ENCODE results near the gene MPRIP. TPM values are rescaled to one million over a fixed set of nuclear protein-coding genes. Genes with fewer than 3 reads are reported as not detected.
"Not testable (repeated sequence)": the region's sequence is repeated elsewhere in the genome, so short reads cannot be mapped to it uniquely, and the experiment has no call there.

The MPRIP gene
- total RNA-seq, 1 experiment from 2014 or later = 132 TPM

GRCh38 chr17:16995930-16996329 is 46.3 kb upstream of the MPRIP start:
- no peaks in the 10 kb centered on the region for H3K4me1 ChIP-seq (ENCODE audit: insufficient read depth, low read length)
- H3K18ac ChIP-seq (ENCODE audit: insufficient read length, low read depth, low read length) = no peak overlapping the region
- H3K9me3 ChIP-seq (ENCODE audit: control insufficient read depth, low read depth, low read length) = no peaks in the 10 kb centered on the region
- H3K23me2 ChIP-seq (ENCODE audit: insufficient read length, low read depth, low read length, poor library complexity, severe bottlenecking) = no peaks in the 10 kb centered on the region
- Mint-ChIP-seq H3K9me3 (peaks cover 2 to 3% of the 10 kb centered on the region in 2 experiments; a peak in 2 of 5 replicates), H3K27ac (peak overlapping the region in 1 of 3 experiments; percentile 80; a peak in 1 of 7 replicates), H3K4me3 (no peak overlapping the region), H3K36me3 (ENCODE audit: insufficient read depth in 1 of 3, low read depth in 3 of 3) (peaks cover 0 to 1% (median 0%) of the 10 kb centered on the region in 3 experiments; a peak in 1 of 7 replicates), H3K27me3 (ENCODE audit: low read depth) (no peaks in the 10 kb centered on the region), H3K4me1 (peaks cover 0 to 5% of the 10 kb centered on the region in 2 experiments; a peak in 1 of 4 replicates)
- no peak overlapping the region for H2AFZ ChIP-seq (ENCODE audit: low read length)
- H3K9ac ChIP-seq (ENCODE audit: extremely low read depth, insufficient read length, low read length) = no peak overlapping the region
- no peak overlapping the region for H3K4me2 ChIP-seq (ENCODE audit: insufficient read depth, insufficient read length, low read length)
- H3T11ph ChIP-seq (ENCODE audit: low read length) = no peak overlapping the region
- no peak overlapping the region for H2BK5ac ChIP-seq (ENCODE audit: insufficient read length, low read length)
- no peak overlapping the region for H4K5ac ChIP-seq (ENCODE audit: insufficient read length, low read depth, low read length)
- no peak overlapping the region for H4K91ac ChIP-seq (ENCODE audit: insufficient read length, low read depth, low read length)
- H2BK20ac ChIP-seq (ENCODE audit: low read depth, low read length, poor library complexity, severe bottlenecking) = no peak overlapping the region
- TF ChIP-seq, protein P1, sequence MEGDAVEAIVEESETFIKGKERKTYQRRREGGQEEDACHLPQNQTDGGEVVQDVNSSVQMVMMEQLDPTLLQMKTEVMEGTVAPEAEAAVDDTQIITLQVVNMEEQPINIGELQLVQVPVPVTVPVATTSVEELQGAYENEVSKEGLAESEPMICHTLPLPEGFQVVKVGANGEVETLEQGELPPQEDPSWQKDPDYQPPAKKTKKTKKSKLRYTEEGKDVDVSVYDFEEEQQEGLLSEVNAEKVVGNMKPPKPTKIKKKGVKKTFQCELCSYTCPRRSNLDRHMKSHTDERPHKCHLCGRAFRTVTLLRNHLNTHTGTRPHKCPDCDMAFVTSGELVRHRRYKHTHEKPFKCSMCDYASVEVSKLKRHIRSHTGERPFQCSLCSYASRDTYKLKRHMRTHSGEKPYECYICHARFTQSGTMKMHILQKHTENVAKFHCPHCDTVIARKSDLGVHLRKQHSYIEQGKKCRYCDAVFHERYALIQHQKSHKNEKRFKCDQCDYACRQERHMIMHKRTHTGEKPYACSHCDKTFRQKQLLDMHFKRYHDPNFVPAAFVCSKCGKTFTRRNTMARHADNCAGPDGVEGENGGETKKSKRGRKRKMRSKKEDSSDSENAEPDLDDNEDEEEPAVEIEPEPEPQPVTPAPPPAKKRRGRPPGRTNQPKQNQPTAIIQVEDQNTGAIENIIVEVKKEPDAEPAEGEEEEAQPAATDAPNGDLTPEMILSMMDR (conservative IDR thresholded peaks at IDR 0.05) = no peak
- no peak overlapping the region for H3K14ac ChIP-seq (ENCODE audit: insufficient read depth, low read length)
- DNase-seq = no peak
- H3K56ac ChIP-seq (ENCODE audit: insufficient read length, low read depth, low read length) = no peak overlapping the region
- H3K79me2 ChIP-seq (ENCODE audit: insufficient read depth, low read length) = no peaks in the 10 kb centered on the region
- H2BK15ac ChIP-seq (ENCODE audit: low read depth, low read length) = no peak overlapping the region
- no peak overlapping the region for H2BK120ac ChIP-seq (ENCODE audit: low read depth, low read length, poor library complexity, severe bottlenecking)
- H2BK12ac ChIP-seq (ENCODE audit: insufficient read length, low read depth, low read length) = no peak overlapping the region
- H4K8ac ChIP-seq (replicated peaks; ENCODE audit: insufficient read length, low read depth, low read length) = no peak overlapping the region
- H4K20me1 ChIP-seq (ENCODE audit: control insufficient read depth, insufficient read depth, insufficient read length) = no peaks in the 10 kb centered on the region
- no CpG with 5 or more reads among the region's 7 CpGs for WGBS (ENCODE audit: extremely low coverage, insufficient read length, low lambda C conversion rate)
- no peak overlapping the region for H3K27ac ChIP-seq (ENCODE audit: insufficient read length, low read depth, low read length)
- no peak overlapping the region for H2AK5ac ChIP-seq (ENCODE audit: insufficient read length, low read length)
- no peaks in the 10 kb centered on the region for H3K27me3 ChIP-seq (ENCODE audit: insufficient read depth, low read length)
- H3K23ac ChIP-seq (ENCODE audit: insufficient read length, low read depth, low read length) = no peak overlapping the region
- no peak overlapping the region for H3K4ac ChIP-seq (ENCODE audit: low read depth, low read length)
- H3K79me1 ChIP-seq (ENCODE audit: insufficient read depth, low read depth, low read length, poor library complexity, severe bottlenecking) = no peaks in the 10 kb centered on the region

GRCh38 chr17:16996726-16997125 is 45.5 kb upstream of the MPRIP start:
- not testable (repeated sequence) for H3K9me3 Mint-ChIP-seq; H3K56ac ChIP-seq (ENCODE audit: insufficient read length, low read depth, low read length); H3K23me2 ChIP-seq (ENCODE audit: insufficient read length, low read depth, low read length, poor library complexity, severe bottlenecking); H4K91ac ChIP-seq (ENCODE audit: insufficient read length, low read depth, low read length); H2BK20ac ChIP-seq (ENCODE audit: low read depth, low read length, poor library complexity, severe bottlenecking); H3K4me2 ChIP-seq (ENCODE audit: insufficient read depth, insufficient read length, low read length); H3K27me3 ChIP-seq (ENCODE audit: insufficient read depth, low read length); H3K27me3 Mint-ChIP-seq (ENCODE audit: low read depth); DNase-seq; H3K4ac ChIP-seq (ENCODE audit: low read depth, low read length); H4K8ac ChIP-seq (replicated peaks; ENCODE audit: insufficient read length, low read depth, low read length); H3K36me3 Mint-ChIP-seq (ENCODE audit: insufficient read depth in 1 of 3, low read depth in 3 of 3); H3K9me3 ChIP-seq (ENCODE audit: control insufficient read depth, low read depth, low read length); H3K79me1 ChIP-seq (ENCODE audit: insufficient read depth, low read depth, low read length, poor library complexity, severe bottlenecking); H3K18ac ChIP-seq (ENCODE audit: insufficient read length, low read depth, low read length); H2BK15ac ChIP-seq (ENCODE audit: low read depth, low read length); H2AK5ac ChIP-seq (ENCODE audit: insufficient read length, low read length); H3K27ac Mint-ChIP-seq; H3K23ac ChIP-seq (ENCODE audit: insufficient read length, low read depth, low read length); H3K27ac ChIP-seq (ENCODE audit: insufficient read length, low read depth, low read length); H3K14ac ChIP-seq (ENCODE audit: insufficient read depth, low read length); H2BK120ac ChIP-seq (ENCODE audit: low read depth, low read length, poor library complexity, severe bottlenecking); H3K79me2 ChIP-seq (ENCODE audit: insufficient read depth, low read length); H3K9ac ChIP-seq (ENCODE audit: extremely low read depth, insufficient read length, low read length); H3K4me1 ChIP-seq (ENCODE audit: insufficient read depth, low read length); H4K20me1 ChIP-seq (ENCODE audit: control insufficient read depth, insufficient read depth, insufficient read length); H2BK12ac ChIP-seq (ENCODE audit: insufficient read length, low read depth, low read length); H4K5ac ChIP-seq (ENCODE audit: insufficient read length, low read depth, low read length); H2AFZ ChIP-seq (ENCODE audit: low read length); H3T11ph ChIP-seq (ENCODE audit: low read length); H3K4me3 Mint-ChIP-seq; H2BK5ac ChIP-seq (ENCODE audit: insufficient read length, low read length); H3K4me1 Mint-ChIP-seq
- WGBS (ENCODE audit: extremely low coverage, insufficient read length, low lambda C conversion rate) = no CpG with 5 or more reads among the region's 11 CpGs

Data from H9 (cell line).